Activated CD8-positive, alpha-beta memory T cell treated with anti-CD3 and anti-CD28 coated beads, Interleukin-2, amount 50 U/mL, for 48 hours (primary cell): ENCODE data around the gene PCDHGB3.
"Not testable (repeated sequence)": the region's sequence is repeated elsewhere in the genome, so short reads cannot be mapped to it uniquely, and the experiment has no call there.

Experiments
- DNase-seq: peaks from one replicate; pipeline ENCODE4 v3.0.0-alpha.2; 2020

The PCDHGB3 gene

DNA sequence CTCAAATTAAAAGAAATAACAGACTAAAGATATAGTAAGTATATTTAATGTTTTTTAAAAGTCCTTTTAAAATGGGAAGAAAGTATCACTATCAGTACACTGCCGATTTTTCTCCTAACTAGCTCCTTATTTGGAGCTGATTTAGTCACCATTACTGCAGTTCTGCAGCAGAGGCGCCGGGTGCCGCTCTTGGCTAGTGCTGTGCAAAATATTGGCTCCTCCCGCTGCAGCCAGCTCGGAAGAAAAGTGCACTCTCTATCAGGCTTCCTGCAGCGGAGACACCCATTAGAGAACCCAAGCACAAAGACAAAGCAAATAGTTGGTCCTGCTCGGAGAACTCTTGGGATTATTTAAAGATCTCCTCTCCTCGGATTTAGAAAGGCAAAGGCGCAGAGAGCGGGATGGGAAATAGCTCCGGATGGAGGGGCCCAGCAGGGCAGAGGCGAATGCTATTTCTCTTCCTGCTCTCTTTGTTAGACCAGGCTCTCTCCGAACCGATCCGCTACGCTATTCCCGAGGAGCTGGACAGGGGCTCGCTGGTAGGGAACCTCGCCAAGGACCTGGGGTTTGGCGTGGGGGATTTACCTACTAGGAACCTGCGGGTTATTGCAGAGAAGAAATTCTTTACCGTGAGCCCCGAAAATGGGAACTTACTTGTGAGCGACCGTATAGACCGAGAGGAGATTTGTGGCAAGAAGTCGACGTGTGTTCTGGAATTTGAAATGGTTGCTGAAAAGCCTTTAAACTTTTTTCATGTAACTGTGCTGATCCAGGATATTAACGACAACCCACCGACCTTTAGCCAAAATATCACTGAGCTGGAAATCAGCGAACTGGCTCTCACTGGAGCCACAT, at the start of gene PCDHGB3:
Gene PCDHGB3 (plus strand): TSS at position 249 of the 855 bp plus-strand sequence. CDS start 153 bp downstream, at position 402.
- no peak for DNase-seq

DNA sequence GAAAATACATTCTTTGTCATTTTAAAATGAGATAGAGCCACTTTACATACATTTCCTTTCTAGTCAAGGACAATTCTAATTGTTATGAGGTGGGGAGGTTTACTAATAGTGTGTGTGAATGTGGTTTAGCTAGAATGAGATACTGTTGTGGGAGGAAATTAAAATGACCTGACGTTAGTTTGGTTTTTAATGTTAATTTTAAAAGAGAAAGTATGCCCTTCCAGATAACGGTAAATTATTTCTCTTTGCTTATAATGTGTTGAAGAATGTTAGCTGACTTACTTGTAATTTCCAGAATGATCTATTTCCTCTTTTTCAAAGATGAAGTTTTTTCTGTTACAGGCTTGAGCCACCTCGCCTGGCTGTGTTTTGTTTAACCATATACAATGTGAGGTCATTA, 47.8 kb upstream of the PCDHGB3 start:
- DNase-seq, result no peak

DNA sequence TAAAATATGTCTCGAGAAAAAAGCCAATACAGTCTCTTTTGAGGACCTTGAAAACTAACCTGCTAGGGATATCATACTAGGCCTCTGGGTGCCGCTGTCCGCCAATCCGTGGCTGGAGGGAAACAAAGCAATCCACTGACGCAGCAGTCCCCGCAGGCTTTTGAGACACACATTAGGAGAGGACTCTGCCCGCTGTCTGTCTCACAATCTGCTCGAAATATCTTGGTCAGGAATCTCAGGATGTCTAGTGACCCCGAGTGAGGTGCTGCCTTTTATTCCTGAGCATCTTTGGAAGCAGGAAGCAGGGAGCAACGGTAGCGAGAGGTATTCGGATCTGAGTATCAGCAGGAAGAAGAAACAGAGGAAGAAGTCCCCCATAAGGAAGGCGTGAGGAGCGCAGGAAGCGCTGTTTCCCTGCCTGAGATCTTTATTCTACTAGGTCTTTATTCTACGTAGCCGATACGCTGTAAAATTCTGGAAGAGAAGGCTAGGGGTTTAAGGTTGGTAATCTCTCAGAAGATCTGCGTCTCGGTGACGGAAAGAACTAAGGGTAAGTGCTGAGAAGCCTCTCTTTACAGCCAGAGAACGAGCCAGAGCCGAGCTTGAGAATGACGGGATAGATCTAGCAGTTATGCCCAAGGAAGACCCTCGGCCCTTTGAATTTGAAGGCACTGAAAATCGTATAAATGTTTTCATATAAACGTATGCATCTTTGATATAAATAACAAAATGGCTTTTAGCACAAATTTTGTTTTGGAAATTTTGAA, 43.8 kb upstream of the PCDHGB3 start:
- DNase-seq, result peak; percentile 68

DNA sequence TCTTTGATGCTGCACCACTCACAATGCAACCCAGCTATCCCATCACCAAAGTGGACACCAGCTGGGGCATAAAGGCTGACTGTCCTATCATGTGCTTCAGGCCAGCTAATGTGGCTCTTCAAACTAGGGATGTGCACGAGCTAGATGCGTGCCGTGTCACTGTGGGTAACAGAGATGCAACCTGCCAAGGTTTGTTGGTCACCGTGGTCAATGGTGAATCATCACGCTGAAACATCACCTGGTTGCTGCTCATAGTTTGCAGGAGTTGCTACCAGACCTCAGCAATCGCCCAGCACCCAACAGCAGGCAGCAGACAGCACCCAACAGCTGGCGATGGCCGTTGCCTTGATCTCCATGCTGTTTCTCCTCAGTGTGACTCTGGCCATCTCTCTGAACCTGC, 41.8 kb upstream of the PCDHGB3 start:
- no peak for DNase-seq

DNA sequence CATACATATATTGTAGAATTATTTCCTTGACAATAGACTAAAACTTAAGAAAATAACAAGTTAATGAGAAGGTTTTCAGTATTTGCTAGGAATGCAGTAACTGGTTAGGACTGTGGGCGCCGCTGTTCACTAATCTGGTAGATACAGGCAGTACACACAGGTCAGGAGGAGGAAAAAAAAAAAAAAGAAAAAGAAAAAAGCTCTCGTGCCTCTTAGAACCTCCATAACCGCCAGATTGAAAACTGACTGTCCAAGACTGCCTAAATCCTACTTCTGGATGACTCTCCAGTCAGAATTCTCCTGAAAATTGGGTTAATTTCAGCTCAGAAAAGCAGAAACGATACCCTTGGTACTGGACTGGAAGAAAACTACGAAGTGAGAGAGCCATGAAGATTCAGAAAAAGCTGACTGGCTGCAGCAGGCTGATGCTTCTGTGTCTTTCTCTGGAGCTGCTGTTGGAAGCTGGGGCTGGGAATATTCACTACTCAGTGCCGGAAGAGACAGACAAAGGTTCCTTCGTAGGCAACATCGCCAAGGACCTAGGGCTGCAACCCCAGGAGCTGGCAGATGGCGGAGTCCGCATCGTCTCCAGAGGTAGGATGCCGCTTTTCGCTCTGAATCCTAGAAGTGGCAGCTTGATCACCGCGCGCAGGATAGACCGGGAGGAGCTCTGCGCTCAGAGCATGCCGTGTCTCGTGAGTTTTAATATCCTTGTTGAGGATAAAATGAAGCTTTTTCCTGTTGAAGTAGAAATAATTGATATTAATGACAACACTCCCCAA, 39.6 kb upstream of the PCDHGB3 start, which contains the start of gene PCDHGA1:
Gene PCDHGA1 (plus strand): TSS at position 216 of the 782 bp plus-strand sequence.
- DNase-seq, result no peak

DNA sequence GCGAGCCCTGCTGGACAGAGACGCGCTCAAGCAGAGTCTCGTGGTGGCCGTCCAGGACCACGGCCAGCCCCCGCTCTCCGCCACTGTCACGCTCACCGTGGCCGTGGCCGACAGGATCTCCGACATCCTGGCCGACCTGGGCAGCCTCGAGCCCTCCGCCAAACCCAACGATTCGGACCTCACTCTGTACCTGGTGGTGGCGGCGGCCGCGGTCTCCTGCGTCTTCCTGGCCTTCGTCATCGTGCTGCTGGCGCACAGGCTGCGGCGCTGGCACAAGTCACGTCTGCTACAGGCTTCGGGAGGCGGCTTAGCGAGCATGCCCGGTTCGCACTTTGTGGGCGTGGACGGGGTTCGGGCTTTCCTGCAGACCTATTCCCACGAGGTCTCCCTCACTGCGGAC, 37.5 kb upstream of the PCDHGB3 start:
- DNase-seq, result not testable (repeated sequence)

DNA sequence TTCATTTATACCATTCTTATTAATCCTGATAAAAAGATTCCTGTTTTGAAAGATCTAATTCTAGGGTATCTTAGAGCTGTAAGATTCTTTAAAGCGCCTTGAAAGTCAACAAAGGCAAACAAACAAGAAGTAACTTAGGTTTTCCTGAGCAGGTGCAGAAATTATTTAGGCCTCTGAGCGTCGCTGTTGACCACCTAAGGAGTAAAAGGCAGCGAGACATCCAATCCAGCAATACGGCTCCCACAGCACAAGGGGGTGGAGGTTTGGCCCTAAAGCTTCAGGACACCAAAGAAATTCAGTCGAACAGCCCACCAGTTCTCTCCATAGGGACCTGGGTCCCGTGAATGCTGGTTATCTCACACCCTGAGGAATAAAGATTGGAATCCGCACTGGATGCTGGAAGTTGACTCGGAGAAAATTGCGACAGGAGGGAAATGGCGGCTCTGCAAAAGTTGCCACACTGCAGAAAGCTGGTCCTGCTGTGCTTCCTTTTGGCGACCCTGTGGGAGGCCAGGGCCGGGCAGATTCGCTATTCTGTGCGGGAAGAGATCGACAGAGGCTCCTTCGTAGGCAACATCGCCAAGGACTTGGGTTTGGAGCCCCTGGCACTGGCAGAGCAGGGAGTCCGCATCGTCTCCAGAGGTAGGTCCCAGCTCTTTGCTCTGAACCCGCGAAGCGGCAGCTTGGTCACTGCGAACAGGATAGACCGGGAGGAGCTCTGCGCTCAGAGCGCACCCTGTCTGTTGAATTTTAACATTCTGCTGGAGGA, 31.3 kb upstream of the PCDHGB3 start, which contains the start of gene PCDHGA2:
Gene PCDHGA2 (plus strand): TSS at position 223 of the 769 bp plus-strand sequence.
- no peak for DNase-seq

DNA sequence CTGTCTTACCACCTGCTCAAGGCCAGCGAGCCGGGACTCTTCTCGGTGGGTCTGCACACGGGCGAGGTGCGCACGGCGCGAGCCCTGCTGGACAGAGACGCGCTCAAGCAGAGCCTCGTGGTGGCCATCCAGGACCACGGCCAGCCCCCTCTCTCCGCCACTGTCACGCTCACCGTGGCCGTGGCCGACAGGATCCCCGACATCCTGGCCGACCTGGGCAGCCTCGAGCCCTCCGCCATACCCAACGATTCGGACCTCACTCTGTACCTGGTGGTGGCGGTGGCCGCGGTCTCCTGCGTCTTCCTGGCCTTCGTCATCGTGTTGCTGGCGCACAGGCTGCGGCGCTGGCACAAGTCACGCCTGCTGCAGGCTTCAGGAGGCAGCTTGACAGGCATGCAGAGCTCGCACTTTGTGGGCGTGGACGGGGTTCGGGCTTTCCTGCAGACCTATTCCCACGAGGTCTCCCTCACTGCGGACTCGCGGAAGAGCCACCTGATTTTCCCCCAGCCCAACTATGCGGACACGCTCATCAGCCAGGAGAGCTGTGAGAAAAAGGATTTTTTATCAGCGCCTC, 29.2 kb upstream of the PCDHGB3 start:
- not testable (repeated sequence) for DNase-seq

DNA sequence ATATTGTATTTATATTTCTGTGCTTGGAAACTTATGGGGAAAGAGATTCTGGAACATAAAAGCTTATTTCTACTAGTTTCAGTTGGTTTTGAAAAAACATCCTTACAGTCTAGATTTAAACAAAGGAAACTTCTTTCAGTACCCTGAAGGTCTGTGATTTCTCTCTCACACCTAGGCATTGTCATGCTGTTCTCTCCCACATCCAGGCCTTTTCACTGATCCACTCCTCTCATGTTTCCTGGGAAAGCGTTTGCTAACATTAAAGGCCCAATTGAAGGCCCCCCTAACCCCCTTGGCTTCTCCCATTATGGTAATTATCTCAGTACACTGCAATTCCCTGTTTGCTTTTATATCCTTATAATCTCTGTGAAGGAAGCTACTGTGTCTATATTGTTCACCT, 27.3 kb upstream of the PCDHGB3 start:
- DNase-seq, result no peak

DNA sequence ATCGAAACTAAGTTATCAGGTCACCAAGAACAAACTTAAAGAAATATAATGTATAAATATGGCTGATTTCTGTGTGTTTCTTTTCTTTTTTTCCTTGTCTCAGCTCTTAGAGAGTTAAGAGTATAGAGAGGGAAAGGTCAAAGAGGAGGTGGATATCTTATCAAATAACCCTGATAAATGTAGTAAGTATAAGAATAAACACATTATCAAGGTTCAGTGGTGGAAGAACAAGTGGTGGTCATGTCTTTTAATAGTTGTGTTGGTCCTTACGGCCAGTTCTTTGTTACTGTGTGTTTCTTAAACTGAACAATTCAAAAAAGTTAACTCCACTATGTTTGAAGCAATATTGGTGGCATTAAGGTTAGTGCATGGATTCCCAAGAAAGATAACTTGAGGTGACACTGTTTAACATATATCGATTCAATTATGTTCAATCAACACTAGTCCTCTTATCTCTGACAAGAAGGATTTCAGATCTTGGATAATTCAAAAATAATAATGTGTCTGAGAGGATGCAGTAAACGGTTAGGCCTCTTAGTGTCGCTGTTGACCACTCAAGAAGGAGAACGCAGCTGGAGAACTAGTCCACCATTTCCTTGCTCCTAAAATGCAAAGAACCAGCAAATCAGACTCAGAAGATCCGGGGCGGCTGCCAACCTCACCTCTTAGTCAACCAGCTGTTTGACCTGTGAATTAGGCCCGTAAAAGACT, 26.6 kb upstream of the PCDHGB3 start, which contains the start of gene PCDHGA3:
Gene PCDHGA3 (plus strand): TSS at position 588 of the 711 bp plus-strand sequence. CDS start 205 bp downstream, outside the sequence.
- no peak for DNase-seq

DNA sequence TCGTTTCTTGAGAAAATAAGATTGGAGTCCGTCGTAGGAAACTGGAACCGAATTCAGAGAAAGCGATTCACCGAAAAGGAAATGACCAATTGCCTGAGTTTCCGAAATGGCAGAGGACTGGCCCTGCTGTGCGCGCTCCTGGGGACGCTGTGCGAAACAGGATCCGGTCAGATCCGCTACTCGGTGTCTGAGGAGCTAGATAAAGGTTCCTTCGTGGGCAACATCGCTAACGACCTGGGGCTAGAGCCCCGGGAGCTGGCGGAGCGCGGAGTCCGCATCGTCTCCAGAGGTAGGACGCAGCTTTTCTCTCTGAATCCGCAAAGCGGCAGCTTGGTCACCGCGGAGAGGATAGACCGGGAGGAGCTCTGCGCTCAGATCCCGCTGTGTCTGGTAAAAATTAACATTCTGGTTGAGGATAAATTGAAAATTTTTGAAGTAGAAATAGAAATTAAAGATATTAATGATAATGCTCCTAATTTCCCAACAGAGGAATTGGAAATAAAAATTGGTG, 26.0 kb upstream of the PCDHGB3 start:
- DNase-seq, result no peak

DNA sequence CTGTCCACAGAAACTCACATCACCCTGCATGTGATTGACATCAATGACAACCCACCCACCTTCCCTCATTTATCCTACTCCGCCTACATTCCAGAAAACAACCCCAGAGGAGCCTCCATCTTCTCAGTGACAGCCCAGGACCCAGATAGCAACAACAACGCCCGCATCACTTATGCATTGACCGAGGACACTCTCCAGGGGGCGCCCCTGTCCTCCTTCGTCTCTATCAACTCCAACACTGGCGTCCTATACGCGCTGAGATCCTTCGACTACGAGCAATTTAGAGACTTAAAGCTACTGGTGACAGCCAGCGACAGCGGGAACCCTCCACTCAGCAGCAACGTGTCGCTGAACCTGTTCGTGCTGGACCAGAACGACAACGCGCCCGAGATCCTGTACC, 24.7 kb upstream of the PCDHGB3 start:
- DNase-seq, result no peak

DNA sequence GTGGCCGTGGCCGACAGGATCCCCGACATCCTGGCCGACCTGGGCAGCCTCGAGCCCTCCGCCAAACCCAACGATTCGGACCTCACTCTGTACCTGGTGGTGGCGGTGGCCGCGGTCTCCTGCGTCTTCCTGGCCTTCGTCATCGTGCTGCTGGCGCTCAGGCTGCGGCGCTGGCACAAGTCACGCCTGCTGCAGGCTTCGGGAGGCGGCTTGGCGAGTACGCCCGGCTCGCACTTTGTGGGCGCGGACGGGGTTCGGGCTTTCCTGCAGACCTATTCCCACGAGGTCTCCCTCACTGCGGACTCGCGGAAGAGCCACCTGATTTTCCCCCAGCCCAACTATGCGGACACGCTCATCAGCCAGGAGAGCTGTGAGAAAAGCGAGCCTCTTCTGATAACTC, 24.0 kb upstream of the PCDHGB3 start:
- not testable (repeated sequence) for DNase-seq

DNA sequence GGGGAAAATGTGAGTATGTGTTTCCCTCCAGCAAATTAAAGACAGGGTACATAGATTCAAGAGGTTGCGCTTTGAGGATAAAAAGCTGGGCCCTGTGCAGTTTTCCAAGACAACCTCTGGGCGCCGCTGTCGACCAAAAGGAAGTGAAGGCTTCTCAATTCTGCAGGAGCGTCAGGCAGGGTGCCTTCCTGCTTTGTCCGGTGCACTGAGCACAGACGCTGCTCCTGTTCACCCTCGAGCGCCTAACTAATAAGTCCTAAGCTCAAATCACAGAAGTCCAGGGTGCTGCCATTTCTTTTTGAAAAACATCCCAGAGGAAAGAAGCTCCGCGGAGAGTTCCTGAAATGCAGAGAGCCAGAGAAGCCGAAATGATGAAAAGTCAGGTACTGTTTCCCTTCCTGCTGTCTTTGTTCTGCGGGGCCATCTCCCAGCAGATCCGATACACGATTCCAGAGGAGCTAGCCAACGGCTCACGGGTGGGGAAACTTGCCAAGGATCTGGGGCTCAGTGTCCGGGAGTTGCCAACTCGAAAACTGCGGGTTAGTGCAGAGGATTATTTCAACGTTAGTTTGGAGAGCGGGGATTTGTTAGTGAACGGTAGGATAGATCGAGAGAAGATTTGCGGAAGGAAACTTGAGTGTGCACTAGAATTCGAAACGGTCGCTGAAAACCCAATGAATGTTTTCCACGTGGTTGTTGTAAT, 20.0 kb upstream of the PCDHGB3 start, which contains the start of gene PCDHGB1:
Gene PCDHGB1 (plus strand): TSS at position 183 of the 703 bp plus-strand sequence. CDS start 162 bp downstream, at position 345.
- DNase-seq, result no peak

DNA sequence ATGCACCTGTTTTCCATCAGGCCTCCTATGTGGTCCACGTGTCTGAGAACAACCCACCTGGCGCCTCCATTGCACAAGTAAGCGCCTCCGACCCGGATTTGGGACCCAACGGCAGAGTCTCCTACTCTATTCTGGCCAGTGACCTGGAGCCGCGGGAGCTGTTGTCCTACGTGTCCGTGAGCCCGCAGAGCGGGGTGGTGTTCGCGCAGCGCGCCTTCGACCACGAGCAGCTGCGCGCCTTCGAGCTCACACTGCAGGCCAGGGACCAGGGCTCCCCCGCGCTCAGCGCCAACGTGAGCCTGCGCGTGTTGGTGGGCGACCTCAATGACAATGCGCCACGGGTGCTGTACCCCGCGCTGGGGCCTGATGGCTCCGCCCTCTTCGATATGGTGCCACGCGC, 18.5 kb upstream of the PCDHGB3 start:
- no peak for DNase-seq

DNA sequence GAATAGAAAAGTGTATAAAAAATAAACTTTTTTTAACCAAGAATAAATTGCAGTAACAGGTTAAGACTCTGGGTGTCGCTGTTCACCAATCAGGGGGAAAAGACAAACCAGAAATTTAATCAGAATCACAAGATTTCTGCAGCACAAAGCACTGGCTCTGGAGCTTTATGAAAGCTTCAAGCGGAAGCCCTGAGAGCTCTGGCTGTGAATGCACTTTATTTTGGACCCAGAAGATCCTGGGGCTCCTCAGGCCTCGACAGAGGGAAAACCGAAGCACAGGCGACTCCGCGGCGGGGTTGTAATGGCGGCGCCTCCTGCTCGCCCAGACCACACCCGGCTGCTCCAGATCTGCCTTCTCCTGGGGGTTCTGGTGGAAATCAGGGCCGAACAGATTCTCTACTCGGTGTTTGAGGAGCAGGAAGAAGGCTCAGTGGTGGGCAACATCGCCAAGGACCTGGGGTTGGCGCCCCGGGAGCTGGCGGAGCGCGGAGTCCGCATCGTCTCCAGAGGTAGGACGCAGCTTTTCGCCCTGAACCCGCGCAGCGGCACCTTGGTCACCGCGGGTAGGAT, 15.1 kb upstream of the PCDHGB3 start, which contains the start of gene PCDHGA4:
Gene PCDHGA4 (plus strand): TSS at position 122 of the 570 bp plus-strand sequence. CDS start 87 bp downstream, at position 209.
- DNase-seq, result no peak

DNA sequence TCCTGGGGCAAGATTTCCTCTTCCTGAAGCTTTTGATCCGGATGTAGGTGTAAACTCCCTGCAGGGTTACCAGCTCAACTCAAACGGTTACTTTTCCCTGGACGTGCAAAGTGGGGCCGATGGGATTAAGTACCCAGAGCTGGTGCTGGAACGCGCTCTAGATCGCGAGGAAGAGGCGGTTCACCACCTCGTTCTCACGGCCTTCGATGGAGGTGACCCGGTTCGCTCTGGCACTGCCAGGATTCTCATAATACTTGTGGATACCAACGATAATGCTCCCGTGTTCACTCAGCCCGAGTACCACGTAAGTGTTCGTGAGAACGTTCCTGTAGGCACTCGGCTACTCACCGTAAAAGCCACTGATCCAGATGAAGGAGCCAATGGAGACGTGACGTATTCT, 14.4 kb upstream of the PCDHGB3 start:
- DNase-seq, result no peak

DNA sequence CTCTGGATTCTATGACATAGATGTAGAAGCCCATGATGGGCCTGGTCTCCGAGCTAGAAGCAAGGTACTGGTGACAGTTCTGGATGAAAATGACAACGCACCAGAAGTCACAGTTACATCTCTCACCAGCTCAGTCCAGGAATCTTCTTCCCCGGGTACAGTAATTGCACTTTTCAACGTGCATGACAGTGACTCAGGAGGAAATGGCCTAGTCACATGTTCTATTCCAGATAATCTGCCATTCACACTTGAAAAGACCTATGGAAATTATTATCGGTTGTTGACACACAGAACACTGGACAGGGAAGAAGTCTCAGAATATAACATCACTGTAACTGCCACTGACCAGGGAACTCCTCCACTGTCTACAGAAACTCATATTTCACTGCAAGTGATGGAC, 13.9 kb upstream of the PCDHGB3 start:
- DNase-seq, result no peak

DNA sequence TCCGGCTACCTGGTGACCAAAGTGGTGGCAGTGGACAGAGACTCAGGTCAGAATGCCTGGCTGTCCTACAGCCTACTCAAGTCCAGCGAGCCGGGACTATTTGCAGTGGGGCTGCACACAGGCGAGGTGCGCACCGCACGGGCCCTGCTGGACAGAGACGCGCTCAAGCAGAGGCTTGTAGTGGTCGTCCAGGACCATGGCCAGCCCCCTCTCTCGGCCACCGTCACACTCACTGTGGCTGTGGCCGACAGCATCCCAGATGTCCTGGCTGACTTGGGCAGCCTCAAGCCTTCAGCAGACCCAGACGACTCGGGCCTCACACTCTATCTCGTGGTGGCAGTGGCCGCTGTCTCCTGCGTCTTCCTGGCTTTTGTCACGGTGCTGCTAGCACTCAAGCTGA, 13.1 kb upstream of the PCDHGB3 start:
- DNase-seq, result no peak
